HEK293 (cell line): ENCODE data around the gene SCML2.

ENCODE experiments used
- CTCF ChIA-PET: fragments of 350-600 bp; formaldehyde crosslinking; extraction: SDS; loops from one replicate; lab custom pipeline; 2021; ENCODE audit warnings: antibody characterized with exemption; lab: Yijun Ruan, JAX
- POLR2A ChIA-PET: fragments of 300-600 bp; formaldehyde crosslinking; extraction: SDS; loops from one replicate; lab custom pipeline; 2020; ENCODE audit warnings: antibody characterized with exemption, inconsistent platforms; lab: Yijun Ruan, JAX
- H3K27ac ChIP-seq: fragments of 200-500 bp; sonication (Bioruptor generic); 2 replicates; pipeline ENCODE4 v1.5.1; 2014; ENCODE audit warnings: low read depth, low read length, control low read depth, inconsistent platforms; ENCODE audit errors: extremely low read depth
- H3K36me3 ChIP-seq, 2 experiments: fragments of 200-500 bp in 1 of 2; sonication (Bioruptor generic) in 1 of 2; 1 replicate in 1 of 2; 2 replicates in 1 of 2; pipeline ENCODE4 v1.5.1; 2014 to 2017; ENCODE audit warnings: inconsistent platforms in 2 of 2, low read length in 2 of 2; ENCODE audit not compliant: control insufficient read depth in 2 of 2, insufficient read depth in 1 of 2
- H3K4me1 ChIP-seq: fragments of 200-500 bp; sonication (Bioruptor generic); 2 replicates; pipeline ENCODE4 v1.5.1; 2014; ENCODE audit warnings: mild to moderate bottlenecking, low read length, inconsistent platforms; ENCODE audit not compliant: control insufficient read depth, insufficient read depth
- H3K4me3 ChIP-seq: 2 replicates; pipeline ENCODE4 v1.5.1; 2011; ENCODE audit warnings: low read depth, mild to moderate bottlenecking, control low read depth, low read length, moderate library complexity
- H3K9me3 ChIP-seq: fragments of 200-500 bp; sonication (Bioruptor generic); 2 replicates; pipeline ENCODE4 v1.5.1; 2014; ENCODE audit warnings: low read depth, low read length, inconsistent platforms; ENCODE audit not compliant: control insufficient read depth, insufficient read depth
- KLF16 ChIP-seq: fragments of 450-650 bp; formaldehyde crosslinking; IDR thresholded peaks from 2 replicates; pipeline ENCODE4 v1.5.1; 2017; ENCODE audit warnings: missing biosample characterization, missing genetic modification characterization
- KLF9 ChIP-seq: fragments of 450-650 bp; formaldehyde crosslinking; IDR thresholded peaks from 2 replicates; pipeline ENCODE4 v1.5.1; 2016; ENCODE audit warnings: missing biosample characterization, missing genetic modification characterization, low read depth
- OSR2 ChIP-seq: fragments of 450-650 bp; formaldehyde crosslinking; IDR thresholded peaks from 2 replicates; pipeline ENCODE4 v1.5.1; 2016; ENCODE audit warnings: missing biosample characterization, missing genetic modification characterization
- SP2 ChIP-seq: fragments of 450-650 bp; formaldehyde crosslinking; IDR thresholded peaks from 2 replicates; pipeline ENCODE4 v1.5.1; 2016; ENCODE audit warnings: missing biosample characterization, missing genetic modification characterization
- ZBTB7A ChIP-seq: fragments of 450-650 bp; formaldehyde crosslinking; IDR thresholded peaks from 2 replicates; pipeline ENCODE4 v1.5.1; 2016; ENCODE audit warnings: low read depth, missing biosample characterization, missing genetic modification characterization
- ZIC2 ChIP-seq: fragments of 450-650 bp; formaldehyde crosslinking; IDR thresholded peaks from 2 replicates; pipeline ENCODE4 v1.5.1; 2016; ENCODE audit warnings: missing biosample characterization, missing genetic modification characterization
- ZNF146 ChIP-seq: fragments of 450-650 bp; formaldehyde crosslinking; IDR thresholded peaks from 2 replicates; pipeline ENCODE4 v1.5.1; 2016; ENCODE audit warnings: missing biosample characterization, missing genetic modification characterization
- ZNF211 ChIP-seq: fragments of 450-650 bp; formaldehyde crosslinking; IDR thresholded peaks from 2 replicates; pipeline ENCODE4 v1.5.1; 2016; ENCODE audit warnings: low read depth, missing biosample characterization, missing genetic modification characterization
- ZNF221 ChIP-seq: fragments of 450-650 bp; formaldehyde crosslinking; IDR thresholded peaks from 2 replicates; pipeline ENCODE4 v1.5.1; 2017; ENCODE audit warnings: missing biosample characterization, missing genetic modification characterization, borderline replicate concordance
- ZNF24 ChIP-seq: fragments of 450-650 bp; formaldehyde crosslinking; IDR thresholded peaks from 2 replicates; pipeline ENCODE4 v1.5.1; 2016; ENCODE audit warnings: missing biosample characterization, missing genetic modification characterization
- ZNF302 ChIP-seq: fragments of 450-650 bp; formaldehyde crosslinking; IDR thresholded peaks from 2 replicates; pipeline ENCODE4 v1.5.1; 2016; ENCODE audit warnings: missing biosample characterization, missing genetic modification characterization, low read depth
- ZNF561 ChIP-seq: fragments of 450-650 bp; IDR thresholded peaks from 2 replicates; pipeline ENCODE4 v1.5.1; 2018; ENCODE audit warnings: missing biosample characterization, missing genetic modification characterization, borderline replicate concordance
- ZNF621 ChIP-seq: fragments of 450-650 bp; formaldehyde crosslinking; IDR thresholded peaks from 2 replicates; pipeline ENCODE4 v1.5.1; 2017; ENCODE audit warnings: missing biosample characterization, missing genetic modification characterization
- ZNF623 ChIP-seq: fragments of 450-650 bp; formaldehyde crosslinking; IDR thresholded peaks from 2 replicates; pipeline ENCODE4 v1.5.1; 2016; ENCODE audit warnings: missing biosample characterization, missing genetic modification characterization
- ZNF658 ChIP-seq: fragments of 450-650 bp; formaldehyde crosslinking; IDR thresholded peaks from 2 replicates; pipeline ENCODE4; 2016; ENCODE audit warnings: missing biosample characterization, missing genetic modification characterization
- ZNF776 ChIP-seq: fragments of 450-650 bp; formaldehyde crosslinking; IDR thresholded peaks from 2 replicates; pipeline ENCODE4 v1.5.0; 2017; ENCODE audit warnings: missing biosample characterization, missing genetic modification characterization, borderline replicate concordance
- ZSCAN30 ChIP-seq: fragments of 450-650 bp; IDR thresholded peaks from 2 replicates; pipeline ENCODE4 v1.5.1; 2018; ENCODE audit warnings: missing biosample characterization, mild to moderate bottlenecking, missing genetic modification characterization, moderate library complexity
- TF ChIP-seq, protein P1 (sequence below): fragments of 450-650 bp; formaldehyde crosslinking; IDR thresholded peaks from 2 replicates; pipeline ENCODE4 v1.5.1; 2017; ENCODE audit warnings: missing biosample characterization, missing genetic modification characterization
- TF ChIP-seq, protein P2 (sequence below): fragments of 450-650 bp; formaldehyde crosslinking; IDR thresholded peaks from 2 replicates; pipeline ENCODE4 v1.5.1; 2016; ENCODE audit warnings: missing biosample characterization, missing genetic modification characterization, borderline replicate concordance
- TF ChIP-seq, protein P3 (sequence below): fragments of 450-650 bp; formaldehyde crosslinking; IDR thresholded peaks from 2 replicates; pipeline ENCODE4 v1.5.1; 2017; ENCODE audit warnings: missing biosample characterization, missing genetic modification characterization
- TF ChIP-seq, protein P4 (sequence below): fragments of 450-650 bp; formaldehyde crosslinking; IDR thresholded peaks from 2 replicates; pipeline ENCODE4 v1.5.1; 2016; ENCODE audit warnings: missing biosample characterization, missing genetic modification characterization
- TF ChIP-seq, protein P5 (sequence below): fragments of 450-650 bp; formaldehyde crosslinking; conservative IDR thresholded peaks from 2 replicates; pipeline ENCODE4 v1.5.1; 2016; ENCODE audit warnings: low read depth, missing biosample characterization, missing genetic modification characterization

SCML2 gene

DNA sequence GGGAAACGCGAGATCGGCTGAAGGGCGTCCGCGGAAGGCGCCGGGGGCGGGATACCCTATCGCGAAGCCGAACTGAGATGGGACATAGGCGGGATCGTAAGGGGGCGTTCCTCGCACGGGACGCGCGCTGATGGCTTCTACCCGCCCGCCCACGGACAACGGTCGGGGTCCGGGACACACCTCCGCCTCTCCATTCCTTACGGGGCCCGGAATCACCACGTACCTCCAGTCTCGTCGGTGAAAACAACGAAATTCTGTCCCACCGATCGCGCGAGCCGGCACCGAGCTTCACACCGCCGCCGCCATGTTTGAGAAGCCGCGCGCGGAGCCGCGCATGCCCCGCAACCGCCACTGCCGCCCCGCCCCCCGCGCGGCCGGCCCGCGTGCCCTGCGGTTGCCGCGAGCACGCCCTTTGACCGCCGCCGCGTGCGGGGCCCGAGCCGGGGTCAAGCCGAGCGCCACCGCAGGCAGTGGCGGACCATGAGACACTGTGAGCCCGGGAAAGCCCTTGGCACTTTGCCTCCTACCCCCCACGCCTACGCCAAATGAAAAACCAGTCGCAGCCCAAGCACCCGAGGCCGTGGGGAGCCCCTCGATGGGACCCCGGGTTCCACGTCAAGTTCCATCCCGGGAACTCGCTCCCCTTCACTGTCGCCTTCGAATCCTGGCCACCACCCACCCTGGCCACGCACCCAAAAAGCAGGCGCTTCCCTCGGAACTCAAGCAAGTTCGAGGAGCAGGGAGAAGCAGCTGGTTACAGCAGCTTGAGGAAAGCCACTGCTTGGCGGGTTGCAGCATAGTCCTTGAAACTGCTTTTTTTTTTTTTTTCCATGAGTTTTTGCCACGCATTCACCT is at the start of gene SCML2:
TSS of gene SCML2 (minus strand) at position 320 of the 855 bp plus-strand sequence. CDS start 20,617 bp downstream, outside the sequence.
- CTCF ChIA-PET = interaction anchor here (0.6 to 1.6 kb wide), 4 partner anchors 17 to 735 kb away, joined by 3 to 5 read pairs (median 4); no protein-coding TSS in a partner anchor
- H3K36me3 ChIP-seq = no peaks in the 10 kb centered on the region
- POLR2A ChIA-PET = interaction anchor here (0.6 kb wide), 2 partner anchors 14 to 883 kb away, joined by 3 read pairs; no protein-coding TSS in a partner anchor
- peak within 1 kb of the TSS; percentile 67 for H3K4me3 ChIP-seq
- no peaks in the 10 kb centered on the region for H3K9me3 ChIP-seq
- H3K27ac ChIP-seq = peak within 1 kb of the TSS; percentile 83
- H3K4me1 ChIP-seq = peaks cover 4% of the 10 kb centered on the region; the same call in 1 of the 2 replicates
- TF ChIP-seq ZNF211 (tag by site-specific recombination) = no peak
- no peak for TF ChIP-seq ZNF776
- no peak for TF ChIP-seq ZNF561
- TF ChIP-seq, protein P1, sequence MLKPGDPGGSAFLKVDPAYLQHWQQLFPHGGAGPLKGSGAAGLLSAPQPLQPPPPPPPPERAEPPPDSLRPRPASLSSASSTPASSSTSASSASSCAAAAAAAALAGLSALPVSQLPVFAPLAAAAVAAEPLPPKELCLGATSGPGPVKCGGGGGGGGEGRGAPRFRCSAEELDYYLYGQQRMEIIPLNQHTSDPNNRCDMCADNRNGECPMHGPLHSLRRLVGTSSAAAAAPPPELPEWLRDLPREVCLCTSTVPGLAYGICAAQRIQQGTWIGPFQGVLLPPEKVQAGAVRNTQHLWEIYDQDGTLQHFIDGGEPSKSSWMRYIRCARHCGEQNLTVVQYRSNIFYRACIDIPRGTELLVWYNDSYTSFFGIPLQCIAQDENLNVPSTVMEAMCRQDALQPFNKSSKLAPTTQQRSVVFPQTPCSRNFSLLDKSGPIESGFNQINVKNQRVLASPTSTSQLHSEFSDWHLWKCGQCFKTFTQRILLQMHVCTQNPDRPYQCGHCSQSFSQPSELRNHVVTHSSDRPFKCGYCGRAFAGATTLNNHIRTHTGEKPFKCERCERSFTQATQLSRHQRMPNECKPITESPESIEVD = no peak
- no peak for TF ChIP-seq ZNF24
- TF ChIP-seq OSR2 (tag by site-specific recombination) = no peak
- TF ChIP-seq, protein P2, sequence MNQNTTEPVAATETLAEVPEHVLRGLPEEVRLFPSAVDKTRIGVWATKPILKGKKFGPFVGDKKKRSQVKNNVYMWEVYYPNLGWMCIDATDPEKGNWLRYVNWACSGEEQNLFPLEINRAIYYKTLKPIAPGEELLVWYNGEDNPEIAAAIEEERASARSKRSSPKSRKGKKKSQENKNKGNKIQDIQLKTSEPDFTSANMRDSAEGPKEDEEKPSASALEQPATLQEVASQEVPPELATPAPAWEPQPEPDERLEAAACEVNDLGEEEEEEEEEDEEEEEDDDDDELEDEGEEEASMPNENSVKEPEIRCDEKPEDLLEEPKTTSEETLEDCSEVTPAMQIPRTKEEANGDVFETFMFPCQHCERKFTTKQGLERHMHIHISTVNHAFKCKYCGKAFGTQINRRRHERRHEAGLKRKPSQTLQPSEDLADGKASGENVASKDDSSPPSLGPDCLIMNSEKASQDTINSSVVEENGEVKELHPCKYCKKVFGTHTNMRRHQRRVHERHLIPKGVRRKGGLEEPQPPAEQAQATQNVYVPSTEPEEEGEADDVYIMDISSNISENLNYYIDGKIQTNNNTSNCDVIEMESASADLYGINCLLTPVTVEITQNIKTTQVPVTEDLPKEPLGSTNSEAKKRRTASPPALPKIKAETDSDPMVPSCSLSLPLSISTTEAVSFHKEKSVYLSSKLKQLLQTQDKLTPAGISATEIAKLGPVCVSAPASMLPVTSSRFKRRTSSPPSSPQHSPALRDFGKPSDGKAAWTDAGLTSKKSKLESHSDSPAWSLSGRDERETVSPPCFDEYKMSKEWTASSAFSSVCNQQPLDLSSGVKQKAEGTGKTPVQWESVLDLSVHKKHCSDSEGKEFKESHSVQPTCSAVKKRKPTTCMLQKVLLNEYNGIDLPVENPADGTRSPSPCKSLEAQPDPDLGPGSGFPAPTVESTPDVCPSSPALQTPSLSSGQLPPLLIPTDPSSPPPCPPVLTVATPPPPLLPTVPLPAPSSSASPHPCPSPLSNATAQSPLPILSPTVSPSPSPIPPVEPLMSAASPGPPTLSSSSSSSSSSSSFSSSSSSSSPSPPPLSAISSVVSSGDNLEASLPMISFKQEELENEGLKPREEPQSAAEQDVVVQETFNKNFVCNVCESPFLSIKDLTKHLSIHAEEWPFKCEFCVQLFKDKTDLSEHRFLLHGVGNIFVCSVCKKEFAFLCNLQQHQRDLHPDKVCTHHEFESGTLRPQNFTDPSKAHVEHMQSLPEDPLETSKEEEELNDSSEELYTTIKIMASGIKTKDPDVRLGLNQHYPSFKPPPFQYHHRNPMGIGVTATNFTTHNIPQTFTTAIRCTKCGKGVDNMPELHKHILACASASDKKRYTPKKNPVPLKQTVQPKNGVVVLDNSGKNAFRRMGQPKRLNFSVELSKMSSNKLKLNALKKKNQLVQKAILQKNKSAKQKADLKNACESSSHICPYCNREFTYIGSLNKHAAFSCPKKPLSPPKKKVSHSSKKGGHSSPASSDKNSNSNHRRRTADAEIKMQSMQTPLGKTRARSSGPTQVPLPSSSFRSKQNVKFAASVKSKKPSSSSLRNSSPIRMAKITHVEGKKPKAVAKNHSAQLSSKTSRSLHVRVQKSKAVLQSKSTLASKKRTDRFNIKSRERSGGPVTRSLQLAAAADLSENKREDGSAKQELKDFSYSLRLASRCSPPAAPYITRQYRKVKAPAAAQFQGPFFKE = no peak
- no peak for TF ChIP-seq ZNF623
- no peak for TF ChIP-seq ZNF621
- peak; percentile 51; the same call in 1 of the 2 replicates for TF ChIP-seq SP2 (tag by site-specific recombination)
- TF ChIP-seq, protein P3, sequence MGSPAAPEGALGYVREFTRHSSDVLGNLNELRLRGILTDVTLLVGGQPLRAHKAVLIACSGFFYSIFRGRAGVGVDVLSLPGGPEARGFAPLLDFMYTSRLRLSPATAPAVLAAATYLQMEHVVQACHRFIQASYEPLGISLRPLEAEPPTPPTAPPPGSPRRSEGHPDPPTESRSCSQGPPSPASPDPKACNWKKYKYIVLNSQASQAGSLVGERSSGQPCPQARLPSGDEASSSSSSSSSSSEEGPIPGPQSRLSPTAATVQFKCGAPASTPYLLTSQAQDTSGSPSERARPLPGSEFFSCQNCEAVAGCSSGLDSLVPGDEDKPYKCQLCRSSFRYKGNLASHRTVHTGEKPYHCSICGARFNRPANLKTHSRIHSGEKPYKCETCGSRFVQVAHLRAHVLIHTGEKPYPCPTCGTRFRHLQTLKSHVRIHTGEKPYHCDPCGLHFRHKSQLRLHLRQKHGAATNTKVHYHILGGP (tag by site-specific recombination) = no peak
- no peak for TF ChIP-seq ZNF146
- TF ChIP-seq, protein P4, sequence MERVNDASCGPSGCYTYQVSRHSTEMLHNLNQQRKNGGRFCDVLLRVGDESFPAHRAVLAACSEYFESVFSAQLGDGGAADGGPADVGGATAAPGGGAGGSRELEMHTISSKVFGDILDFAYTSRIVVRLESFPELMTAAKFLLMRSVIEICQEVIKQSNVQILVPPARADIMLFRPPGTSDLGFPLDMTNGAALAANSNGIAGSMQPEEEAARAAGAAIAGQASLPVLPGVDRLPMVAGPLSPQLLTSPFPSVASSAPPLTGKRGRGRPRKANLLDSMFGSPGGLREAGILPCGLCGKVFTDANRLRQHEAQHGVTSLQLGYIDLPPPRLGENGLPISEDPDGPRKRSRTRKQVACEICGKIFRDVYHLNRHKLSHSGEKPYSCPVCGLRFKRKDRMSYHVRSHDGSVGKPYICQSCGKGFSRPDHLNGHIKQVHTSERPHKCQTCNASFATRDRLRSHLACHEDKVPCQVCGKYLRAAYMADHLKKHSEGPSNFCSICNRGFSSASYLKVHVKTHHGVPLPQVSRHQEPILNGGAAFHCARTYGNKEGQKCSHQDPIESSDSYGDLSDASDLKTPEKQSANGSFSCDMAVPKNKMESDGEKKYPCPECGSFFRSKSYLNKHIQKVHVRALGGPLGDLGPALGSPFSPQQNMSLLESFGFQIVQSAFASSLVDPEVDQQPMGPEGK = no peak
- TF ChIP-seq ZNF658 (tag by site-specific recombination) = no peak
- no peak for TF ChIP-seq ZNF221 (tag by site-specific recombination)
- TF ChIP-seq, protein P5, sequence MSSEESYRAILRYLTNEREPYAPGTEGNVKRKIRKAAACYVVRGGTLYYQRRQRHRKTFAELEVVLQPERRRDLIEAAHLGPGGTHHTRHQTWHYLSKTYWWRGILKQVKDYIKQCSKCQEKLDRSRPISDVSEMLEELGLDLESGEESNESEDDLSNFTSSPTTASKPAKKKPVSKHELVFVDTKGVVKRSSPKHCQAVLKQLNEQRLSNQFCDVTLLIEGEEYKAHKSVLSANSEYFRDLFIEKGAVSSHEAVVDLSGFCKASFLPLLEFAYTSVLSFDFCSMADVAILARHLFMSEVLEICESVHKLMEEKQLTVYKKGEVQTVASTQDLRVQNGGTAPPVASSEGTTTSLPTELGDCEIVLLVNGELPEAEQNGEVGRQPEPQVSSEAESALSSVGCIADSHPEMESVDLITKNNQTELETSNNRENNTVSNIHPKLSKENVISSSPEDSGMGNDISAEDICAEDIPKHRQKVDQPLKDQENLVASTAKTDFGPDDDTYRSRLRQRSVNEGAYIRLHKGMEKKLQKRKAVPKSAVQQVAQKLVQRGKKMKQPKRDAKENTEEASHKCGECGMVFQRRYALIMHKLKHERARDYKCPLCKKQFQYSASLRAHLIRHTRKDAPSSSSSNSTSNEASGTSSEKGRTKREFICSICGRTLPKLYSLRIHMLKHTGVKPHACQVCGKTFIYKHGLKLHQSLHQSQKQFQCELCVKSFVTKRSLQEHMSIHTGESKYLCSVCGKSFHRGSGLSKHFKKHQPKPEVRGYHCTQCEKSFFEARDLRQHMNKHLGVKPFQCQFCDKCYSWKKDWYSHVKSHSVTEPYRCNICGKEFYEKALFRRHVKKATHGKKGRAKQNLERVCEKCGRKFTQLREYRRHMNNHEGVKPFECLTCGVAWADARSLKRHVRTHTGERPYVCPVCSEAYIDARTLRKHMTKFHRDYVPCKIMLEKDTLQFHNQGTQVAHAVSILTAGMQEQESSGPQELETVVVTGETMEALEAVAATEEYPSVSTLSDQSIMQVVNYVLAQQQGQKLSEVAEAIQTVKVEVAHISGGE = 0 out of 2 replicates have a peak, but pooled peaks have one; percentile 11
- no peak for TF ChIP-seq ZNF302 (tag by site-specific recombination)
- TF ChIP-seq ZIC2 (tag by site-specific recombination) = 0 out of 2 replicates have a peak, but pooled peaks have one; percentile 7
- TF ChIP-seq ZBTB7A (tag by site-specific recombination) = no peak
- TF ChIP-seq KLF9 (tag by site-specific recombination) = peak; percentile 56; the same call in 1 of the 2 replicates
- TF ChIP-seq KLF16 (tag by site-specific recombination) = 0 out of 2 replicates have a peak, but pooled peaks have one; percentile 1
- TF ChIP-seq ZSCAN30 (tag by site-specific recombination) = no peak
